ENCODE data around the gene MRAP. TPM values are rescaled to one million over a fixed set of nuclear protein-coding genes. Genes with fewer than 3 reads are reported as not detected.

The MRAP gene
- total RNA-seq, 2 donors from 2014 or later, result not detected

- Histone ChIP-seq H3K27me3 (no peaks in the 10 kb centered on the region), H3K4me3 (no peak overlapping the region), H3K4me1 (no peaks in the 10 kb centered on the region), H3K36me3 (peaks cover 10% of the 10 kb centered on the region), H3K9me3 (no peaks in the 10 kb centered on the region), H3K9ac (ENCODE audit: low read depth in 2 of 2, low read length in 2 of 2) (no peak overlapping the region), H3K27ac (no peak overlapping the region)
- no peak for DNase-seq
- no peak for TF ChIP-seq CTCF (IDR thresholded peaks at IDR 0.05)
- intact Hi-C loops (cut with DNase I), result no loop called here
Measured at GRCh38 chr21:32356874-32357395, 58.3 kb downstream of the MRAP start.

DNA sequence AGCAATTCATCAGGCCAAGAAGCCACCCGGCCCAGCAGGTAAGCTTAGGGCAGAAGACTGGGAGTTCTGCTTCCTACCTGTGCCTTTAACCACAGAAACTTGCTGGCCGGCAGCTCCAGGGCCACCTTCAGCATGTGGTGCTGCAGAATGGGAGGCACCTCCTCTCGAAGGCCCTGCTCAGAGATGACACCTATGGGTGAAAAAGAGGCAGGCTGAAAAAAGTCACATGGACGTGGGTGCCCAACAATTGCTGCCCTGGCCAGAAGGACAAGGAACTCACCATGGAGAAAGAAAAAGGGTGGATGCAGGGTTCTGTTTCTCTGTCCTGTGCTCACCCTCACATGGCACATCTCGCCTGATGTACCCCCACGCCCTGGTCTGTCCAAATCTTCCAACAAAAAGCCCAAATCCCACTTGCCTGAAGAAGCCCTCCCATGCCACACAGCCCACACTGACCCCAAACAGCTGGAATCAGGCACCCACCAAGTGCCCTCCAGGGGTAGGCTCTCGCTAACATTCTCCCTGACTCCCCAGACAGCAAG is 61.1 kb downstream of the MRAP start:
- H3K36me3 ChIP-seq, result peaks cover 10% of the 10 kb centered on the region
- no peaks in the 10 kb centered on the region for H3K4me1 ChIP-seq
- H3K9me3 ChIP-seq, result no peaks in the 10 kb centered on the region
- DNase-seq, result no peak
- H3K27ac ChIP-seq, result no peak overlapping the region
- intact Hi-C loops (cut with DNase I), result no loop called here
- no peak overlapping the region for H3K4me3 ChIP-seq
- H3K9ac ChIP-seq (ENCODE audit: low read depth in 2 of 2, low read length in 2 of 2), result no peak overlapping the region
- no peak for TF ChIP-seq CTCF (IDR thresholded peaks at IDR 0.05)
- no peaks in the 10 kb centered on the region for H3K27me3 ChIP-seq

- Histone ChIP-seq H3K4me3 (no peak overlapping the region), H3K9me3 (no peaks in the 10 kb centered on the region), H3K9ac (ENCODE audit: low read depth in 2 of 2, low read length in 2 of 2) (no peak overlapping the region), H3K27me3 (no peaks in the 10 kb centered on the region), H3K36me3 (peaks cover 5% of the 10 kb centered on the region), H3K4me1 (no peaks in the 10 kb centered on the region), H3K27ac (no peak overlapping the region)
- DNase-seq, result no peak
- TF ChIP-seq CTCF (IDR thresholded peaks at IDR 0.05), result no peak
- intact Hi-C loops (cut with DNase I), result no loop called here
Measured at GRCh38 chr21:32360401-32360975, 61.8 kb downstream of the MRAP start.

Other genes starting within 250 kb of the MRAP start
- gene MIS18A, start 19.8 kb upstream of the MRAP start, total RNA-seq, result 10 to 100 TPM; 13.5 to 36.2 TPM
- gene URB1, start 94.2 kb downstream of the MRAP start, total RNA-seq, result 10 to 100 TPM in 1 of 2 donors, 1 to 10 TPM in 1; 6.1 to 16.4 TPM
- gene EVA1C, start 113.9 kb downstream of the MRAP start, total RNA-seq, result 1 to 10 TPM; 7.3 to 9.9 TPM